ENCODE results near the gene EPB41L4A.
"Not testable (repeated sequence)": the region's sequence is repeated elsewhere in the genome, so short reads cannot be mapped to it uniquely, and the experiment has no call there.

The EPB41L4A gene

DNA sequence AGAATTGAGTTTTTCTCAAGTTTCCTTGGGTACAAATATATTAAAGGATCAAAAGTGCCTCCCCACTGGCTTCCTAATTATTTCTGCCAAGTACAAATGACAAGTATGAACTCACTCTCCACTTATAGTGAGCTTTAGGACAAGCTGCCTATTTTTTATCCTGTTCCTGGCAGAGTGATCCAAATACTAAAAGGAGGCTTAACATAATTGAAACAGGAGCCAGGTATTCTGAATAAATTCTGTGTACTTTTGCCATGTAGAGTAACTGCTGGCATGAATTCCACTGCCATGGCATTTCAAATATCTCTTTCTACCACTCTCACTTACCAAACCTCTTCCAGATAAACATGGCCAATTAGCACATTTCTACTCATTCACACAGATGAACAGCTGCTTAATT, 171.1 kb downstream of the EPB41L4A start:
- no peak for DNase-seq

- no peak for DNase-seq
These were observed 173.4 kb downstream of the EPB41L4A start for GRCh38 chr5:112245656-112246055.

DNA sequence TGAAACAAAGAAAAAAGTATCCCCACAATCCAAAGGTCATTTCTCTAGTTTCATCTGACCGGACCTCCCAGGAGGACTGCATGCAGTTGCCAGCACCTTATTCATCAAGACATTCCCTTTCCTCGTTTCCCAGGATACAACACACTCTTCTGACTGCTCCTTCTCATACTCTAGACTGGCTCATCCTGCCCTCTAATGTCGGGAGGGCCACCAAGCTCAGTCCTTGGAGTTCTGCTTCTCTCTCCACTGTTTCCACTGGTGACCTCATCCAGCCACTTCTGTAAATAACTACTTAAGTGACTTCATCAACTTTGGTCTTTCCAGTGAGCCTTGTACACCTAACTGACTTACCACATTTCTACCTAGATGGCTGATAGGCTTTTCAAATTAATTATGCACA, 179.1 kb downstream of the EPB41L4A start:
- no peak for DNase-seq

DNA sequence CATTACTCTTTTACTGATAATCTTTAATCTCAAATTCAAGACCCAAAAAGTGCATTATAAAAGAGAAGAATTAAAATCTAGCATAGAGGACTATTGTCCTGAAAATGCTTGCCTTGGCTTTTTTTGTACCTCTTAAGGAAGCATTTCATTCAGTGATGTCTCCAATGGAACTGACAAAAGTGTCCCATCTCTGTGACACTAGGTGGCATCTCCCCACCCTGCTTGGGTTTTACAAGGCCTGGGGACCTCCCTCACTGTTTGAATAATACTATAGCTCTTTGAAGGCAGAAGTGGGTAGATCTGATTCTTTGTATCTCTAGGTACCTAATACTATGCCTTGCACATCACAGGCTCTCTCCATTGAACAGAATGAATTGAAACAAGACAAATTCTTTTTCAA, 180.6 kb downstream of the EPB41L4A start:
- no peak for DNase-seq

- no peak for DNase-seq
These were observed 181.6 kb downstream of the EPB41L4A start for GRCh38 chr5:112237456-112237855.

DNA sequence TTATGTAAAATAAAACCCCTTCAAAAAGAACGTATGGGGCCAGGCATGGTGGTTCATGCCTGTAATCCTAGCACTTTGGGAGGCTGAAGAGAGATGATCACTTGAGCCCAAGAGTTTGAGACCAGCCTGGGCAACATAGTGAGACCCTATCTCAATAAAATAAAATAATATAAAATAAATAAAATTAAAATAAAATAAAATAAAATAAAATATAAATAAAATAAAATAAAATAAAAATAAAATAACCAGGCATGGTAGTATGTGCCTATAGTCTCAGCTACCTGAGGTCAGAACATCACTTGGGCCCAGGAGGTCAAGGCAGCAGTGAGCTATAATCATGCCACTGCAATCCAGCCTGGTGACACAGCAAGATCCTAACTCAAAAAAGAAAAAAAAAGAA, 185.1 kb downstream of the EPB41L4A start:
- DNase-seq = no peak

DNA sequence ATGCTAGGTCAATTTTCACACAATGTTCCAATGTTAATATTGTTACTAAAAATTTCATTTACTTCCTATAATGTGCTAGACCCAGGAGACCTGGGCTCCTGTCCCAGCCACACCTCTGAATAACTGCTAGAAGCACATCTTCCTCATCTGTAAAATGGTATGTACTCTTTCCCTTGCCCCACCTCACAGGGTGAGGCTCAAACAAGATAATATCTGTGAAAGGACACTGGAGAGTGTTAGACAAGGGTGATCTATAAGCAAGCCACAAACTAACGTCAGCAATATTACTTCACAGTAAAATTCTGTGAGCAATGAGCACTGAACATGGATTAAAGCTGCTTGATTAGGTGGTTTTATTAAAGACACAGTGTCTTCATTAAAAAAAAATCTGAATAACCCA, 186.4 kb downstream of the EPB41L4A start:
- DNase-seq = no peak

- no peak for DNase-seq
These were observed 188.5 kb downstream of the EPB41L4A start for GRCh38 chr5:112230606-112231005.

DNA sequence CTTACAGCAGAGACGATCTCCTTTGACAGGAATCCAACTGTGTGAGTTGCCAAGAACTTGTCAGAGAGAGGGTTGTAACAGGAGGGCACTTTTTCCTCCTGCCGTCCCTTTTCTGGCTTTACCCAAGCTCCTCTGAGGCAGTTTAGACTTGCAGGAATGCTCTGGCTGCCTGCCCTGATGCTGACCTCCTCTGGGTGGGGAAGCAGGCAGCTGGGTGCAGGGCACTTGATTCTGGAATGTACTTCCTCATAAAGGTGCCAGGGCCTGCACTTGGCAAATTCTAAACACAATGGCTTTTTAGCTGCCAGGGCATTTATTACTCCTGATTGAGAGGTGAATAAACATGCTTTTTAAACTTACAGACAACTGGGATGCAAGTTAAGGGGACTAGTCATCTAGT, 190.4 kb downstream of the EPB41L4A start:
- DNase-seq = no peak

DNA sequence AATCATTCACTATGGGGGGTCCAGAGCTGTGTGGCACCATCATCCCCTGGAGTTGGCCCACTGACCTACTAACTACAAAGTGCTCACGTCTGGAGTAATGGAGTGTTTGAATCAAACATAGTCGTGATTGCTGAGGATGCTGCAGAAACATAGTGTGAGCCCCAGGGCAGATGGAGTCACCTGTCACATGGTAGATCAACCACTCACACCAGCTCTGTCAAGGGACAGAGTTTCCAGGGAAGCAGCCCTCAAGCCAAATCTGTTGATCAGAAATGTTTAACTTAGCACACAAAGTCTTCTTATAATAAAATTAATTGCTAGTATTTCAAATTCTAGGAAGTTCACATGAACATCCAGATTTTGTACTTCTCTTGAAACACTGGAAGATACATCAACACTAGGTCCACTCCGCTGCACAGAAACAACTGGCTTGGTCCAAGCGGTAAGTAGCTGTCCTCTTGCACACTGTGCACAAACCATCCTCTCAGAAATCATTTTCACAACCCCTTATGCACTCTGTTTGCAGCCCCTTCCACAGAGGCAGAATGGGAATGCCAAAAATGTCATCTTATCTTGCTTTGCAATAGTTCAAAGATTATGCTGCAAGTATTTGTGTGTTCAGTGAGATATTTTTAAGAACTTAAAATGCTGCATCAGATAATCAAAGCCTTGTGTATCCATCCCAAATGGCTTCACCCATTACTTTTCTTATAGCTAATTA, 191.0 kb downstream of the EPB41L4A start:
- no peak for DNase-seq

DNA sequence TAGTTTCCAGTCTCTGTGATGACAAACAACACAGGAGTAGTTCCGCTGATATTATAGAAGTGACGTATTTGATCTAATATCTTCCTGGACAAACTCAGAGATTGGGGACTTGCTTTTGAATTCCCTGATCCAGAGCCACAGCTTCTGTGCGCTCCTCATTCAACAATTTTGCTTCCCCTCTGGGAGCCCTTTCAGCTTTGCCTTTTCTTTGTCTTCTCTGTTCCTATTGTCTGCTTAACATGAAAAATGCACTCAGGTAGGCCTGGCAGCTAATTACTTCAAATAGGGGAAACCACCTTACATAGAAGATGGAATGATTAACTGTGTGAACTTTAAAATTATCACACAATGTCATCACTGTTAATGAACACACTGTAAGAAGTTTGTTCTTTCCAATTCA, 192.9 kb downstream of the EPB41L4A start:
- DNase-seq = no peak

DNA sequence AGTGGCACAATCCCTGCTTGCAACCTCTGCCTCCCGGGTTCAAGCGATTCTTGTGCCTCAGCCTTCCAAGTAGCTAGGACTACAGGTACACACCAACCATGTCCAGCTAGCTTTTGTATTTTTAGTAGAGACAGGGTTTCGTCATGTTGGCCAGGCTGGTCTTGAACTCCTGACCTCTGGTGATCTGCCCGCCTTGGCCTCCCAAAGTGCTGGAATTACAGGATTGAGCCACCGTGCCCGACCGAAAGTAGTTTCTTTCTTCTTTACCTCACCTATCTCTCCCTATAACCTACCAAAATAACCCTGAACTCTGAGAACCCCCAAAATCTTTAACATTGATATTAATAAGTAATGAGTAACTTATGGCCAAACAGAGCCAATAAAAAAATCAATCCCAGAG, 196.1 kb downstream of the EPB41L4A start:
- DNase-seq = not testable (repeated sequence)

- no peak for DNase-seq
These were observed 197.9 kb downstream of the EPB41L4A start for GRCh38 chr5:112221128-112221527.

GRCh38 chr5:112219000-112219399, 200.1 kb downstream of the EPB41L4A start:
- DNase-seq = no peak

GRCh38 chr5:112217843-112218579, 201.1 kb downstream of the EPB41L4A start:
- no peak for DNase-seq

GRCh38 chr5:112216140-112216539, 202.9 kb downstream of the EPB41L4A start:
- DNase-seq = no peak

DNA sequence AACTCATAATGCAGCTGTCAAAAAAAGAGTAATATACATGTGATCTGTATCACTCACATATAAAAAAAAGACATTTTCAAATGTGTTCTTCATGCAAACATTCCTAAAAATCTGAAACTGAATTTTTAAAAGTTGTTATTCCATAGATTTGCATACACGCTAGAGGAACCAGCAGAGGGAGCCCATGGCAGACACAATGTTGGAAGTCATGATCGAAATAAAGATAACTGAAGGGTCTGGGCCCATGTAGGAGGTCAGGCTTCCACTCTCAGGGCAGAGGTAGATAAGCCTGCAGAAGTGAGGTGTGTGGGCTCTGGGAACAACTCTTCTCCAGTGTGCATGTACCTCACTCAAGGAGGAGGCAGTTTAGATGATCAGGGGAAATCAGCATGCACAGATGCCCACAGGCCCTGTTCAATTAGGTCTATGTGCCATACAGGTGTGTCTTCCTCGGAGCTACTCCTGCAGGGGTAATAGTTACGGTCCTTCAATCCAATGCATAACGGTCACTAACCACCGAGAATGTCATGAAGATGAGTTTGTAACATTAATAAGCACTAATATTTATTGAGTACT, 208.6 kb downstream of the EPB41L4A start:
- DNase-seq = no peak

DNA sequence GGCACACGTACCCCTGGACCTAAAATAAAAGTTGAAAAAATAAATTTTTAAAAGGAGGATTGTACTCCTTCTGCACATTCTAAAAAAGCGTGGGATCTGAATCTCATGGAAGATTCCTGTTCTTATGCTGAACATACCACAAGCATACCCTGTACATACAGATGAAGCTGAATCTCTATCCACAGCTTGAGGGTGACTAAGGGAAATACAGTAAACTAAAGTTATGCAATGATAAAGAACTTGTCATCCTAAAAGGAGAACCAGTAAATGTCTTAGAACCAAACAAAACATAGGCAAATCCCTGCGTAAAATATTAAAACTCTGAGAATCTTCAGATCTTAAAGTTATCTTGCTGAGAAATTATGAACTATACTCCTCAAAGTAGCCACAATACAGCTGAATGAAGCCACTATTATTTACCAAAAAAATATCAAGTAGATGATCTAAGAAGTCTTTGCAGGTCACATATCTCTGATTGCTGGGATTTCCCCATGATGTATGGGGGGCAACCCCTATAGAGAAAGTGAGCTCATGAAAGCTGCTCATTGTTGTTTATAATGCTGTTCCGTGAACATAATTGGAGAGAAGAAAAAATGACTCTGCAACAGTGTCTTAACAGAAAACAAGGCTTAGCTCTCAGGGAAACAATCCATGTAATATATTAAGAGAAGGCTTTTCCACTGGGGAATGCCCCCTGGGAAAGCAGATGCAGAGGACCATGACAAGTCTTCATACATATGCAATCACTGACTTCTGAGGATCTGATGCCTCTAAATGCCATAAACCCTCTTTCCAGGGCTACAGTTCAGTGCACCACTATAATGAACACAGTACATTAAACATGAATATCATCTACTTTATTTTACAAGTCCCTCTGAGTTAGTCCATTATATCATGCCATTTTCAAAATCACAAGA, 210.1 kb downstream of the EPB41L4A start:
- no peak for DNase-seq

- not testable (repeated sequence) for DNase-seq
These were observed 210.9 kb downstream of the EPB41L4A start for GRCh38 chr5:112208195-112208594.

DNA sequence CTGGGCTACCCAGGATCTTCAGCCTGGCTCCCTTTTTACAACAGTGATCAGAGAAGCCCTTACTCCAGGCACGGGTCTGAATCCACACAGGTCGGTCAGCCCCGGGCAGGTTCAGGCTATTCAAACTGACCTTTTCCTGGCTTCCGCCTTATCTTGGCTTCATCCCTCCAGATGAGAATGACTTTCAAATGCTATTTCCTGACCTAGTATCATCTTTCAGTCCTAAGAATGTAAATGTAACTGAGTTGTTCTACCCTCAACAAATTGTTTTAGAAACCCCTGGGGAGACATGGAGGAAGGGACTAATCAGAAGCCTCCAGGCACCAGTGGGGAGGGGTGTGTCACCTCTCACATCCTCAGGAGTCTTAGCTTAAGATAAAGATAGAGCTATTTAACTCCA, 213.2 kb downstream of the EPB41L4A start:
- DNase-seq = no peak

DNA sequence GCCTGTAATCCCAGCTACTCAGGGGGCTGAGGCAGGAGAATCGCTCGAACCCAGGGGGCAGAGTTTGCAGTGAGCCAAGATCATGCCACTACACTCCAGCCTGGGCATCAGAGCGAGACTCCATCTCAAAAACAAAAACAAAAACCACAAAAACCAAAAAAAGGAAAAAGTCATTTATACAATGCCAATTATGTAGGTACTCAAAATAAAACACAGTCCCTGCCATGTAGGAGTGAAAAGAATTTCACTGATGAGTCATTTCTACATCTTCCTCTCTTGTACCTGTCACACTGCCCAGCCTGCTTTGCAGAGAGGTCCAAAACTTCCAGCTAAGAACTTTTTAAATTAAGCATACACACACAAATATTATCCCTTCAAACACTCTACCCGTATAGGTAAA, 215.8 kb downstream of the EPB41L4A start:
- DNase-seq = no peak

DNA sequence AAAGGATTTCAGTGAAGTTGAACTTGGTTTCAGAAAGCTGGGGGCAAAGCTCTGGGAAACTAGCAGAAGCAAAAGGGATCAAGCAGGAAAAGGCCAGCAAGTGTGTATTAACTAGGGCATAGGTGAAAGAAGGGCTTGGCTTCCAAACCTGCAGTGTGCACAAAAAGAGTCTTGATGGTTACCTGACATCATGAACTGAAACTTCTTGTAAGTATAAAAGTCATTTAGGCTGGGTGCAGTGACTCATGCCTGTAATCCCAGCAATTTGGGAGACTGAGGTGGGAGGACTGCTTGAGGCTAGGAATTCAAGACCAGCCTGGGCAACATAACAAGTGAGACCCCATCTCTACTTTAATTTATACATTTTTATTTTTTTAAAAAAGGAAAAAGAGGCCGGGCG, 216.4 kb downstream of the EPB41L4A start:
- DNase-seq = no peak

DNA sequence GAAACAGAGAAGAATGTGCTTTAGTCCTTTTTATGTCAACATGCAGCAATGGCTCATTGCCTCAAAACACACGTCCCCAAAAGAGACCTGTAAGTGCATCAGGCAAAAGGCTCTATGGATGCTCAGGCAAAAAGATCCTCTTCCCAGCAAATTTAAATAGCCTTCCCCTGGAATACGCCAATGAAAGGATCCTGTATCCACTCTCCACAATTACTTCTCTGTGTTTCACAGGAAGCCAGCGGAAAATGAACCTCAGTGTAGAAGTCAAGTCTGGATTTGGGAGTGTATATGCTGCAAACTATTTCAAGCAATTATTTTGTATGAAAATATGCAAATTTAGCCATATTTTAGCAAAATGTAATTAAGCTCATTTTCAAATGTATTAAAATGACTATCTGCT, 217.9 kb downstream of the EPB41L4A start:
- no peak for DNase-seq

All from NCI-H2107 (cell line).